ENCODE data around the gene ARMH3.

DNA sequence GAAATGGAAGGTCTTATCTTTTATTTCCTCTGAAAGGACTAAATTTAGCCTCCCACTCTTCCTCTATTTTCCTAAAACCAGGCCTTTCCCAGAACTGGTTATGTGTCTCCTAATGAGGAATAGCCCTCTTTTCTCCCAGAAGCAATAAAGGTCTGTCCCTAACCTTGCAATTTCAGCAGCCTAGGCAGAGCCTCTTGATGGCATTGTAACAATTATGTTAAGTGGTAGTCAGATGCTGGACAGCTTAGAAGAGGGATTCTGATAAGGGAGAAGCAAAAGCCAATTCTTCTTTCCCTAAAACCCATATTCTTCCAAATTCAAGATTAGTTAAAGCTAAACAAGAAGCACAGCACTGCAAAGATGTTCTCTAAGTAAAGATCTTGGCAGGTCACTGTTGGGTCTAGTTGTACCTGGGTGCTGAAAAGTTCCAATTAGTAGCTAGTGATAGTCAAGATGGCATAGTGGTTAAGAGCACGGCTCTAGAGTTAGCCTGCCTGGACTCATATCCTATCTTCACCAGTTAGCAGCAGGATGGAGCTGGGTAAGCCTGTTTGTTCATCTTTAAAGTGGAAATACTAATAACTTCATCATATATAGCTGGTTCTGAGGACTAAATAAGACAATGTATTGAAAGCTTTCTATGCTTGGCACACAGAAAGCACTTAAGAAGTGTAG lies 198.0 kb downstream of the ARMH3 start:
- TF ChIP-seq, protein P1, sequence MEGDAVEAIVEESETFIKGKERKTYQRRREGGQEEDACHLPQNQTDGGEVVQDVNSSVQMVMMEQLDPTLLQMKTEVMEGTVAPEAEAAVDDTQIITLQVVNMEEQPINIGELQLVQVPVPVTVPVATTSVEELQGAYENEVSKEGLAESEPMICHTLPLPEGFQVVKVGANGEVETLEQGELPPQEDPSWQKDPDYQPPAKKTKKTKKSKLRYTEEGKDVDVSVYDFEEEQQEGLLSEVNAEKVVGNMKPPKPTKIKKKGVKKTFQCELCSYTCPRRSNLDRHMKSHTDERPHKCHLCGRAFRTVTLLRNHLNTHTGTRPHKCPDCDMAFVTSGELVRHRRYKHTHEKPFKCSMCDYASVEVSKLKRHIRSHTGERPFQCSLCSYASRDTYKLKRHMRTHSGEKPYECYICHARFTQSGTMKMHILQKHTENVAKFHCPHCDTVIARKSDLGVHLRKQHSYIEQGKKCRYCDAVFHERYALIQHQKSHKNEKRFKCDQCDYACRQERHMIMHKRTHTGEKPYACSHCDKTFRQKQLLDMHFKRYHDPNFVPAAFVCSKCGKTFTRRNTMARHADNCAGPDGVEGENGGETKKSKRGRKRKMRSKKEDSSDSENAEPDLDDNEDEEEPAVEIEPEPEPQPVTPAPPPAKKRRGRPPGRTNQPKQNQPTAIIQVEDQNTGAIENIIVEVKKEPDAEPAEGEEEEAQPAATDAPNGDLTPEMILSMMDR (IDR thresholded peaks at IDR 0.05) = no peak
- no peak for TF ChIP-seq EP300 (IDR thresholded peaks at IDR 0.05; ENCODE audit: low read depth)
